Measurements from ENCODE around the gene FBXL14. TPM values are rescaled to one million over a fixed set of nuclear protein-coding genes. Genes with fewer than 3 reads are reported as not detected.
A peak's percentile ranks its signal among the peaks of the same experiment; 100 is the strongest.

Gene FBXL14
- total RNA-seq, result 10 to 100 TPM in 3 of 4 donors, 1 to 10 TPM in 1; 6.3 to 20.4 (median 12.7) TPM

- no peak for TF ChIP-seq CTCF (IDR thresholded peaks at IDR 0.05)
- TF ChIP-seq POLR2A (IDR thresholded peaks at IDR 0.05), result peak; percentile 36 to 56
- Histone ChIP-seq H3K27me3 (no peaks in the 10 kb centered on the region), H3K27ac (peak within 1 kb of the TSS; percentile 84 to 98 (median 96)), H3K36me3 (no peaks in the 10 kb centered on the region), H3K4me1 (peaks cover 2 to 52% (median 11%) of the 10 kb centered on the region in 4 donors), H3K9me3 (no peaks in the 10 kb centered on the region), H3K4me3 (peak within 1 kb of the TSS; percentile 61 to 91 (median 79))
- DNase-seq, result peak; percentile 87 to 96 (median 91)
Measured at GRCh38 chr12:1594261-1595025, at the start of gene FBXL14. Gene FBXL14 (minus strand): TSS chr12:1594581. CDS start chr12:1594066, 515 bp downstream.

- Histone ChIP-seq H3K27me3 (no peaks in the 10 kb centered on the region), H3K36me3 (no peaks in the 10 kb centered on the region), H3K4me3 (no peak overlapping the region), H3K27ac (peak overlapping the region in 1 of 4 donors; percentile 11), H3K4me1 (peaks cover 0 to 19% (median 0%) of the 10 kb centered on the region in 4 donors), H3K9me3 (no peaks in the 10 kb centered on the region)
- TF ChIP-seq POLR2A (IDR thresholded peaks at IDR 0.05), result no peak
- no peak for TF ChIP-seq CTCF (IDR thresholded peaks at IDR 0.05)
- no peak for DNase-seq
Measured at GRCh38 chr12:1643905-1644533, 49.6 kb upstream of the FBXL14 start.

GRCh38 chr12:1643043-1643442, 48.7 kb upstream of the FBXL14 start:
- Histone ChIP-seq H3K27ac (no peak overlapping the region), H3K9me3 (no peaks in the 10 kb centered on the region), H3K4me1 (peaks cover 0 to 19% (median 0%) of the 10 kb centered on the region in 4 donors), H3K36me3 (no peaks in the 10 kb centered on the region), H3K4me3 (no peak overlapping the region), H3K27me3 (no peaks in the 10 kb centered on the region)
- no peak for TF ChIP-seq POLR2A (IDR thresholded peaks at IDR 0.05)
- TF ChIP-seq CTCF (IDR thresholded peaks at IDR 0.05), result no peak
- no peak for DNase-seq

- H3K27me3 ChIP-seq, result no peaks in the 10 kb centered on the region
- peaks cover 0 to 19% (median 0%) of the 10 kb centered on the region in 4 donors for H3K4me1 ChIP-seq
- H3K27ac ChIP-seq, result no peak overlapping the region
- DNase-seq, result no peak
- H3K36me3 ChIP-seq, result no peaks in the 10 kb centered on the region
- no peak for TF ChIP-seq CTCF (IDR thresholded peaks at IDR 0.05)
- no peak for TF ChIP-seq POLR2A (IDR thresholded peaks at IDR 0.05)
- H3K4me3 ChIP-seq, result no peak overlapping the region
- H3K9me3 ChIP-seq, result no peaks in the 10 kb centered on the region
Measured at GRCh38 chr12:1642513-1642912, 48.1 kb upstream of the FBXL14 start.

- Histone ChIP-seq H3K27me3 (no peaks in the 10 kb centered on the region), H3K4me1 (peaks cover 0 to 19% (median 0%) of the 10 kb centered on the region in 4 donors), H3K4me3 (no peak overlapping the region), H3K9me3 (no peaks in the 10 kb centered on the region), H3K36me3 (no peaks in the 10 kb centered on the region), H3K27ac (no peak overlapping the region)
- DNase-seq, result no peak
- TF ChIP-seq POLR2A (IDR thresholded peaks at IDR 0.05), result no peak
- no peak for TF ChIP-seq CTCF (IDR thresholded peaks at IDR 0.05)
Measured at GRCh38 chr12:1640328-1641234, 46.2 kb upstream of the FBXL14 start.
